HG03097 (cell line): Measurements from ENCODE around the gene PTPRD.

ENCODE experiments used
- ATAC-seq: cut with Tn5 transposase; IDR thresholded peaks from one replicate; pipeline ENCODE4 v1.9.1; 2021; ENCODE audit not compliant: unreplicated experiment, low FRiP score

PTPRD gene

GRCh38 chr9:8287970-8288369 lies 2324.8 kb downstream of the PTPRD start:
- ATAC-seq: no peak

- no peak for ATAC-seq
These were observed 2325.3 kb downstream of the PTPRD start for GRCh38 chr9:8287501-8287900.

- no peak for ATAC-seq
These were observed 2327.9 kb downstream of the PTPRD start for GRCh38 chr9:8284884-8285283.

GRCh38 chr9:8282535-8282934 lies 2330.3 kb downstream of the PTPRD start:
- no peak for ATAC-seq

- no peak for ATAC-seq
These were observed 2332.0 kb downstream of the PTPRD start for GRCh38 chr9:8280811-8281210.

GRCh38 chr9:8278048-8278447 lies 2334.8 kb downstream of the PTPRD start:
- no peak for ATAC-seq

- no peak for ATAC-seq
These were observed 2342.6 kb downstream of the PTPRD start for GRCh38 chr9:8270235-8270634.

GRCh38 chr9:8268881-8269280 lies 2343.9 kb downstream of the PTPRD start:
- no peak for ATAC-seq

- no peak for ATAC-seq
These were observed 2344.5 kb downstream of the PTPRD start for GRCh38 chr9:8268216-8268878.

GRCh38 chr9:8267636-8268035 lies 2345.2 kb downstream of the PTPRD start:
- ATAC-seq: no peak

- no peak for ATAC-seq
These were observed 2345.9 kb downstream of the PTPRD start for GRCh38 chr9:8266861-8267260.

- ATAC-seq: no peak
These were observed 2347.5 kb downstream of the PTPRD start for GRCh38 chr9:8265281-8265680.
